HUDEP-2 (cell line): ENCODE results near the gene DYNC1I1.
A peak's percentile ranks its signal among the peaks of the same experiment; 100 is the strongest.

ENCODE experiments used
- DNase-seq, 76 experiments: peaks; one replicate each; lab custom pipeline; 2025; ENCODE audit not compliant: unreplicated experiment in 76 of 76; lab: John Stamatoyannopoulos, UW

The DYNC1I1 gene

GRCh38 chr7:96059075-96059474 lies 286.7 kb downstream of the DYNC1I1 start:
- DNase-seq = no peak

DNA sequence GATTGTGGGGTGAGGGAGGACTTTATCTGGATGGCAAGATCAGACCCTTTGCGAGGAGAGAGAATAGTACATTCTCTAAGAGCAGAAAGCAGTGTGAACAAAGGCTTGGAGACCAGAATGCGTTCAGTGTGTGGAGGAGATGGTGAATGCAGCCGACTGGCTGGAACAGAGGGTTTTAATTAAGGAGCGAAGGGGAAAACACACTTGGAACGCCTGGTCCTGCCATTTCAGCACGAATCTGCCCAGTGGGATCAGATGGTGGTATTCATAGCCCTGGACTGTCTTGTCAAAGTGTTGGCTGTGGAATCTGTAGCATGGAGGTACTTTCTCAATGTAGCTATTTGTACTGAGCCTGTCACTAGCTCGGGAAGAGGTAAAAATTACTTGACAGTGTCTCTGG lies 288.7 kb downstream of the DYNC1I1 start:
- DNase-seq = no peak

GRCh38 chr7:96061844-96062243 lies 289.5 kb downstream of the DYNC1I1 start:
- DNase-seq = no peak

GRCh38 chr7:96067321-96067720 lies 295.0 kb downstream of the DYNC1I1 start:
- DNase-seq = no peak

DNA sequence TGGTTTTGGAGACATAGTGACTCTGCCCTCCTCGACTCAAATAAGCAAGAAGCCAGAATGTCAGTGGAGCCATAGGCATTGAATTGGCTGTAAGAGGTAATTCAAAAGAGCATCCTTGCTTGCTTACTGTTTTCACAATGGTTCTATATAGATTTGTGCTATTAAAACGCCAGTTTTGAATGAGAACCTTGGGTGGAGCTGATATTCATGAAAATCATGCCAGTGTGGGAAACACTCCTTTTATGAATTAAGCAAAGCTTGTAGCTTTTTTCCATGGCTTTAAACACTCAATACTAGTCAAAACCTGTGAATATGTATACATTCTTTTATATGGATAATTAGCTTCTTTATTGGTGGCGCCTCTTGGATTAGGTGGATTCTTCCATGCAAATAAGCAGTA lies 297.0 kb downstream of the DYNC1I1 start:
- no peak for DNase-seq

DNA sequence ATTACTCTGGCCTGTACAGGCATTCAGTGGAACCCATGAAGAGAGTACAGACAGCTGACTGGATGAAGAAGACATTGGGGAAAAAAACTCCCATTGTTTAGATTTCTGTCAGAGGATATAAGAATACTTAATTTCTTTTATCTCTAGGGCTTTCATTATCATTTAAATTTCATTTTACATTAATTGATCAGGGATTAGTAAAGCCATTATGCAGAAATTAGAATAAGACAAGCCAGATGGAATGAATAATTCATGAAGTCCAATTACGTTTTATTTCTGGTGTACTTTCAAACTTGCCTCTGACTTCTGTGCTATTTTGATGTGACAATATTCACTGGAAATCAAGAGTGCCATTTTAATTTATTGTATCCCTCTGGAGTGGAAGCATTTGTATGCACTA lies 302.5 kb downstream of the DYNC1I1 start:
- no peak for DNase-seq

GRCh38 chr7:96075510-96076349 lies 303.4 kb downstream of the DYNC1I1 start:
- DNase-seq = peak in 33 of 76 experiments; percentile 3 to 37 (median 16)

GRCh38 chr7:96076350-96076707 lies 304.0 kb downstream of the DYNC1I1 start:
- DNase-seq = no peak

DNA sequence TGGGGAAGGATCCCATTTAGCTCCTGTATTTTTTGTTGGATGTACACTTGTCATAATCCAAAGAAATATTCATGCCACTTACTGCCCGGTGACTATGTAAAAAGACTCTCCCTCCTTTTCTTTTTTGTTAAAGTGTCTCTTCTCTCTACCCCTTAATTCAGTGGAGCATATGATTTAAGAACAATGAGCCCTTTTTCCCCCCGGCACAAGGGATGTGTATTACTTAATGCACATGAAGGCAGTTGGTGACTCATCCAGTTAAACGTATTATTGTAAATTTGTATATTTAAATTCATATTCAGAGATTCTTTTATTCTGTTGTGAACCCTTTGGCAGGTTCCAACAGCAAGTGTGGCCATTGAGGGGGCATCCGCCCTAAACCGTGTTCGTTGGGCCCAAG lies 307.7 kb downstream of the DYNC1I1 start:
- no peak for DNase-seq

- DNase-seq = no peak
Measured at GRCh38 chr7:96084881-96085553, 312.7 kb downstream of the DYNC1I1 start.

DNA sequence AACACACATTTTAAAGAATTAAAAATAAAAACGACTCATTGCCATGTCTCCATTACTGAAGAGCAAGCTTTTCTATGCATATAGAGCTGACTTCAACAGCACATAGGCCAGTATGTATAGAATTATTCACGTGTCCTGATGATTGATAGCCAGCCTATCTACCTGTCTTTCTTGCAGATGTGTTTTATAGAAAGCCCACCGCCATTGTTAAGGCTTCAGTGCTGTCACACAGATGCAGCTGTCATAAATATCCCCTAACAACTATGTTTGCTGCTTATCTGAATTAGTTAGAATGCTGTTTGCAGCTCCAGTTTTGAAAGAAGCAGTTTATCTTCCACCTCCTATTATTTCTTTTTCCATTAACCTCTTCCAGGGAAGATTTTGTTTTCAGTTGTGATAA lies 313.6 kb downstream of the DYNC1I1 start:
- no peak for DNase-seq

DNA sequence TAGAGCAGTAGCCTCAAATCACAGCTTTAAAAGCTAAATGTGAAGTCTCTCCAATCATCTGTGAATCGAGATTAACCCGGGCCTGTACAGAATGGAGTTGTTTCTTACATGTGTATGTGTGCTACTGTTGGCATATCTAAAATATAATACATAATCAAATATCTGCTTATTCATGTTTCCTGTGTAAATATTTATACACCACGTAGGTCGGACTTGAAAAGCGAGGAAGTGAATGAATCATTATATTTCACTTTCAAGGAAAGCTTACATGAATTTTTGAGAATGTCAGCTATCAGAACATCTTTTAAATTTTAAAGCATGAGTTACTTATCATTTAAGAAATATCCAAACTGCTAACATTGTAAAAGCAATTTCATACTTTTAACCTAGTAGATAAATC lies 316.2 kb downstream of the DYNC1I1 start:
- DNase-seq = no peak

GRCh38 chr7:96089511-96089910 lies 317.2 kb downstream of the DYNC1I1 start:
- no peak for DNase-seq

GRCh38 chr7:96090756-96091155 lies 318.4 kb downstream of the DYNC1I1 start:
- no peak for DNase-seq

GRCh38 chr7:96093435-96093834 lies 321.1 kb downstream of the DYNC1I1 start:
- DNase-seq = no peak

- DNase-seq = no peak
Measured at GRCh38 chr7:96097835-96098234, 325.5 kb downstream of the DYNC1I1 start.

- no peak for DNase-seq
Measured at GRCh38 chr7:96100737-96101136, 328.4 kb downstream of the DYNC1I1 start.

DNA sequence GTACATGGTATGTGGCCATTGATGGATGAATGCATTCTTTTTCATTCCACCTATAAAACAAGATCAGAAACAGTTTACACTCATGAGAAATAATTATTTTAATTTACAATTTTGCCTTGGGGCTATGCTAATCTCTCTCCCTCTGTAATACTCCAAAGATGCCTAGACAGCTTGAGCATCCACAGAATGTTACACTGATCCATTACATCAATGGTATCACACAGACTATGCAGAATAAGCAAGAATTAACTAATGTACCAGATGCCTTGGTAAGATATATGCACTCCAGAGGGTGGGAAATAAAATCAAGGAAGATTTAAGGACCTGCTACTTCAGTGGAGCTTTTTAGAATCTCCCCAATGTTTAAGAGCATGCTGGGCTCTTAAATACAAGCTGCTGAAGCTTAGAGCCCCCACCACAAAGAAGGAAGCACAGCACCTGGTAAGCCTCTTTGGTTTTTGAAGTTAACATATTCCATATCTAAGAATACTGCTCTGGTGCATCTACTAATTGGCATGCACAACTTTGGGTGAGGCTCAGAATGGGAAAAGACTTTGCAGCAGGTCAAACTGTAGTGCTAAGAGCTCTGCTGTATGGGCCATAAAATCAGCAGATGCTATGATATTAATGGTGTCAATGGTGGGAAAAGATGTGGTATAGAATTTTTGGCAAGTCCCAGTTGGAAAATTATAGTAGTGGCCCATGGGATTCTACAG lies 329.9 kb downstream of the DYNC1I1 start:
- no peak for DNase-seq

DNA sequence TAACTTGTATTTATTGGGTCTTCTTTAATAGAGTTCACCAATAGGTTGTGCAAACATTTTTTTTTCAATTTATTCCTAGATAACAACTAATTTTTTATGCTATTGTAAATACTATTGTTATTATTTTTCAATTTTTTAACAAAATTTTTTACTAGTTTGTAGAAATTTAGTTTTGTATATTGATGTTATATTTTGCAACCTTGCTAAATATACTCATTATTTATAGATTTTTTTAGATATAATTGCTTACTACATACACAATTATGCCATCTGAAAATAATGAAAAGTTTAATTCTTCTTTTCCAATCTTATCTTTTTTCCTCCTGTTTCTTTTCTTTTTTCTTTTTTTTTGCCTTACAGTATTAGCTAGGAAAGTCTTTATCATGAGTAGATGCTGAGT lies 332.6 kb downstream of the DYNC1I1 start:
- DNase-seq = no peak

- no peak for DNase-seq
Measured at GRCh38 chr7:96111405-96111804, 339.1 kb downstream of the DYNC1I1 start.

GRCh38 chr7:96114190-96114589 lies 341.8 kb downstream of the DYNC1I1 start:
- no peak for DNase-seq

DNA sequence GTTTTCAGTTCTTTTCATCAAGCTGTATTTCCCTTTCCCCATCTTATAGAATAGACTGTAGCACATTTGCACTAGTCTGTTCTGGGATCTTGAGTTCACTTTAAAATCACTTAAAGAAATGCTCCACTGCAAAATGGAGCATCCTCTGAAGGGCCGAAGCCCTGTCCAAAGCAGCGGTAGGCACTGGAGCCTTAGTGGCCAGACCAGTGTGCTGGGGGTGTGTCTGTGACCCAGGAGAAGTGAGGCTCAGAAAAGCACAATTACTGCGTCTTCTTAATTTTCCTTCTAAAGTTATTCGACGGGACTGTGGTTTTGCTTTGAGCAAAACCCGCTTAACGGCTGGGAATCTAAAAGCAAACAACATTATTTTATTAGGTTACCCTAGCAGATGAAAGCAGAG lies 343.8 kb downstream of the DYNC1I1 start:
- no peak for DNase-seq
